22Rv1 (cell line): ENCODE results near the gene NEUROG3.

Experiments
- H3K27ac ChIP-seq: fragments of 450-650 bp; 2 replicates; pipeline ENCODE4 v1.5.1; 2017
- ZFX ChIP-seq: fragments of 450-650 bp; IDR thresholded peaks from 2 replicates; pipeline ENCODE4 v1.6.1; 2017; ENCODE audit warnings: antibody characterized with exemption, borderline replicate concordance
- TF ChIP-seq, protein P1 (sequence below): fragments of 450-650 bp; IDR thresholded peaks from 2 replicates; pipeline ENCODE4 v1.5.1; 2017; ENCODE audit warnings: mild to moderate bottlenecking

The NEUROG3 gene

GRCh38 chr10:69559525-69559924 lies 13.7 kb downstream of the NEUROG3 start:
- no peak overlapping the region for H3K27ac ChIP-seq
- TF ChIP-seq, protein P1, sequence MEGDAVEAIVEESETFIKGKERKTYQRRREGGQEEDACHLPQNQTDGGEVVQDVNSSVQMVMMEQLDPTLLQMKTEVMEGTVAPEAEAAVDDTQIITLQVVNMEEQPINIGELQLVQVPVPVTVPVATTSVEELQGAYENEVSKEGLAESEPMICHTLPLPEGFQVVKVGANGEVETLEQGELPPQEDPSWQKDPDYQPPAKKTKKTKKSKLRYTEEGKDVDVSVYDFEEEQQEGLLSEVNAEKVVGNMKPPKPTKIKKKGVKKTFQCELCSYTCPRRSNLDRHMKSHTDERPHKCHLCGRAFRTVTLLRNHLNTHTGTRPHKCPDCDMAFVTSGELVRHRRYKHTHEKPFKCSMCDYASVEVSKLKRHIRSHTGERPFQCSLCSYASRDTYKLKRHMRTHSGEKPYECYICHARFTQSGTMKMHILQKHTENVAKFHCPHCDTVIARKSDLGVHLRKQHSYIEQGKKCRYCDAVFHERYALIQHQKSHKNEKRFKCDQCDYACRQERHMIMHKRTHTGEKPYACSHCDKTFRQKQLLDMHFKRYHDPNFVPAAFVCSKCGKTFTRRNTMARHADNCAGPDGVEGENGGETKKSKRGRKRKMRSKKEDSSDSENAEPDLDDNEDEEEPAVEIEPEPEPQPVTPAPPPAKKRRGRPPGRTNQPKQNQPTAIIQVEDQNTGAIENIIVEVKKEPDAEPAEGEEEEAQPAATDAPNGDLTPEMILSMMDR, result no peak
- no peak for TF ChIP-seq ZFX

GRCh38 chr10:69558559-69558958 lies 14.7 kb downstream of the NEUROG3 start:
- TF ChIP-seq ZFX, result no peak
- TF ChIP-seq, protein P1, result no peak
- no peak overlapping the region for H3K27ac ChIP-seq

- no peak overlapping the region for H3K27ac ChIP-seq
- TF ChIP-seq ZFX, result no peak
- TF ChIP-seq, protein P1, result no peak
These were observed 18.6 kb downstream of the NEUROG3 start for GRCh38 chr10:69554611-69555010.

GRCh38 chr10:69553328-69553727 lies 19.9 kb downstream of the NEUROG3 start:
- H3K27ac ChIP-seq, result no peak overlapping the region
- TF ChIP-seq, protein P1, result no peak
- no peak for TF ChIP-seq ZFX

DNA sequence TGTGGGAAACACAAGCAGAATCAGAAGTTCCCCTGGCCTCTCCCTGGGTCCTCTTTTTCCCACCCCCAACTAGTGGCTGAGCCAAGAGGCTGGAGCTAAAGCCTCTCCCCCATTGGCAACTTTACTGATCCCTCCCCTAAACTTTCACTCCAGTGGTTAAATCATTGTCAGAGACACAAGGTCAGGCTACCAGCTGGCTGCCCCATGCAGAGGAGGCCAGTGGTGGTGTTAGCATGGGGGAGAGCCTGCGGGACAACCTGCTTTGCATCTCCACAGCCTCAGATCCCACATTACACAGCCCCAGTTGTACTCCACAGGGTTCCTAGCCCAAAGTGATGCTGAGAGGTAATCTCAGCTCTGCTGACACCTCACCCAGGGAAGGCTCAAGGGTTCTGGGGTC lies 21.0 kb downstream of the NEUROG3 start:
- TF ChIP-seq, protein P1, result no peak
- no peak for TF ChIP-seq ZFX
- no peak overlapping the region for H3K27ac ChIP-seq

DNA sequence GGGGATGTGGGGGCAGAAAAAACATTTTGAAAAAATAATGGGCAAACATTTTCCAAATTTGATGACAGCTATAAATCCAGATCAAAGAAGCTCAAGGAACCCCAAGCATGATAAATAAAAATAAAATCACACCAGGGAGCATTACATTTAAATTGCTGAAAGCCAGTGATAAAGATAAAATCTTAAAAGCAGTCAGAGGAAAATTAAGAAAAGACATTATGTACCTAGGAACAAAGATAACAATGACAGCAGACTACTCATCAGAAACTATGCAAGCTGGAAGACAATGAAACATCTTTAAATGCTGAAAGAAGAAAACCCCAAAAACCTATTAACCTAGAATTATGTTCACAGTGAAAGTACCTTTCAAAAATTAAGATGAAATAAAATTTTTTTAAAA lies 23.3 kb downstream of the NEUROG3 start:
- H3K27ac ChIP-seq, result no peak overlapping the region
- TF ChIP-seq, protein P1, result no peak
- TF ChIP-seq ZFX, result no peak

GRCh38 chr10:69541463-69541862 lies 31.8 kb downstream of the NEUROG3 start:
- no peak overlapping the region for H3K27ac ChIP-seq
- TF ChIP-seq ZFX, result no peak
- TF ChIP-seq, protein P1, result no peak

DNA sequence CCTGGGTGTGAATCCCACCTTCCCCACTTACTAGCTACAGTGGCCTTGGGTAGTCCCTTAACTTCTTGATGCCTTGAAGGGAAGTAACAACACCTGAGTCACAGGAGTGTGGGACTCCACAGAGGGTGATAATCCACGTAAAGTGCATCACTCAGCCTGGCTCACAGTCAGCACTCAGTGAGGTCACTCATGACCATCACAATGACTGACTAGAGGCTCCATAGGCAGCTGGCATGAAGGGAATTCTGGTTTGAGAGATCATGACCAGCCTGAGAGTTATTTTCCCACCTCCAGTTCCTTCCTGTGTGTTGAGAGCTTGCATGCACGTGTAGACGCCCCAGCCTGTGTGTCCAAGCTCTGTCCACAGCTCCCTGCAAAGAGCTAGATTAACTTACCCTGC lies 34.8 kb downstream of the NEUROG3 start:
- TF ChIP-seq, protein P1, result no peak
- no peak for TF ChIP-seq ZFX
- H3K27ac ChIP-seq, result no peak overlapping the region
